ENCODE data around the gene GJB3. TPM values are rescaled to one million over a fixed set of nuclear protein-coding genes. Genes with fewer than 3 reads are reported as not detected.

GJB3 gene
- total and polyA plus RNA-seq, 9 of the 15 experiments (the other 6 are each of a cell fraction or from before 2014, with no cell fraction given), result not detected

GRCh38 chr1:34781071-34781843 lies at the start of gene GJB3 (continued):
- TF ChIP-seq HNRNPL (IDR thresholded peaks at IDR 0.05; ENCODE audit: low read depth, low read length), result 0 out of 2 replicates have a peak, but pooled peaks have one; percentile 18
- TF ChIP-seq, protein P1, sequence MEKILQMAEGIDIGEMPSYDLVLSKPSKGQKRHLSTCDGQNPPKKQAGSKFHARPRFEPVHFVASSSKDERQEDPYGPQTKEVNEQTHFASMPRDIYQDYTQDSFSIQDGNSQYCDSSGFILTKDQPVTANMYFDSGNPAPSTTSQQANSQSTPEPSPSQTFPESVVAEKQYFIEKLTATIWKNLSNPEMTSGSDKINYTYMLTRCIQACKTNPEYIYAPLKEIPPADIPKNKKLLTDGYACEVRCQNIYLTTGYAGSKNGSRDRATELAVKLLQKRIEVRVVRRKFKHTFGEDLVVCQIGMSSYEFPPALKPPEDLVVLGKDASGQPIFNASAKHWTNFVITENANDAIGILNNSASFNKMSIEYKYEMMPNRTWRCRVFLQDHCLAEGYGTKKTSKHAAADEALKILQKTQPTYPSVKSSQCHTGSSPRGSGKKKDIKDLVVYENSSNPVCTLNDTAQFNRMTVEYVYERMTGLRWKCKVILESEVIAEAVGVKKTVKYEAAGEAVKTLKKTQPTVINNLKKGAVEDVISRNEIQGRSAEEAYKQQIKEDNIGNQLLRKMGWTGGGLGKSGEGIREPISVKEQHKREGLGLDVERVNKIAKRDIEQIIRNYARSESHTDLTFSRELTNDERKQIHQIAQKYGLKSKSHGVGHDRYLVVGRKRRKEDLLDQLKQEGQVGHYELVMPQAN (IDR thresholded peaks at IDR 0.05; ENCODE audit: borderline replicate concordance), result no peak
- TF ChIP-seq NCOA1 (IDR thresholded peaks at IDR 0.05; ENCODE audit: low read depth), result no peak
- no peak for TF ChIP-seq E2F1 (CRISPR knock-in tag; IDR thresholded peaks at IDR 0.05)
- TF ChIP-seq PHB2 (IDR thresholded peaks at IDR 0.05; ENCODE audit: low read depth), result no peak
- TF ChIP-seq PHF21A (IDR thresholded peaks at IDR 0.05; ENCODE audit: borderline replicate concordance, low read depth), result no peak
- TF ChIP-seq NR3C1 (CRISPR knock-in tag; IDR thresholded peaks at IDR 0.05), result no peak
- TF ChIP-seq SMC3 (conservative IDR thresholded peaks at IDR 0.05; ENCODE audit: insufficient read depth, low read depth, low read length), result no peak
- TF ChIP-seq CGGBP1 (CRISPR knock-in tag; IDR thresholded peaks at IDR 0.05), result no peak
- TF ChIP-seq ZNF57 (CRISPR knock-in tag; IDR thresholded peaks at IDR 0.05), result no peak
- TF ChIP-seq SLC30A9 (CRISPR knock-in tag; IDR thresholded peaks at IDR 0.05), result no peak
- no peak for TF ChIP-seq CLOCK (CRISPR knock-in tag; IDR thresholded peaks at IDR 0.05; ENCODE audit: borderline replicate concordance)
- TF ChIP-seq ZNF347 (CRISPR knock-in tag; IDR thresholded peaks at IDR 0.05; ENCODE audit: low read depth), result no peak
- TF ChIP-seq SOX6 (IDR thresholded peaks at IDR 0.05), result no peak
- no peak for TF ChIP-seq OTX1 (CRISPR knock-in tag; IDR thresholded peaks at IDR 0.05)
- TF ChIP-seq RBFOX2 (IDR thresholded peaks at IDR 0.05; ENCODE audit: low read depth, low read length), result no peak
- no peak for TF ChIP-seq POU5F1 (IDR thresholded peaks at IDR 0.05; ENCODE audit: borderline replicate concordance, low read depth, low read length, partially characterized antibody)
- TF ChIP-seq ZBTB17 (CRISPR knock-in tag; IDR thresholded peaks at IDR 0.05), result no peak
- no peak for TF ChIP-seq GABPB1 (CRISPR knock-in tag; IDR thresholded peaks at IDR 0.05)
- TF ChIP-seq ZNF197 (CRISPR knock-in tag; IDR thresholded peaks at IDR 0.05; ENCODE audit: low read depth), result no peak
- TF ChIP-seq FOXJ2 (tag; IDR thresholded peaks at IDR 0.05), result no peak
- no peak for TF ChIP-seq HNRNPUL1 (IDR thresholded peaks at IDR 0.05; ENCODE audit: low read length)
- TF ChIP-seq CC2D1A (IDR thresholded peaks at IDR 0.05), result no peak

Data from K562 (cell line).